SK-N-SH treated with all-trans-retinoic acid at 6 μM for 48 hours (cell line): ENCODE data around the gene PRKG1.

Experiments
- ARNTL ChIP-seq: fragments of 450-650 bp; formaldehyde crosslinking; IDR thresholded peaks from 2 replicates; pipeline ENCODE4 v1.5.0; 2020; ENCODE audit warnings: low read depth, mild to moderate bottlenecking, moderate library complexity, borderline replicate concordance
- BACH2 ChIP-seq: fragments of 250-450 bp; sonication (Bioruptor Pico); IDR thresholded peaks from 2 replicates; pipeline ENCODE4 v1.9.0; 2021; ENCODE audit warnings: mild to moderate bottlenecking, borderline replicate concordance
- ESRRG ChIP-seq: fragments of 250-450 bp; sonication (Bioruptor Pico); IDR thresholded peaks from 2 replicates; pipeline ENCODE4 v1.6.1; 2021; ENCODE audit warnings: mild to moderate bottlenecking
- ISL1 ChIP-seq: fragments of 250-450 bp; sonication (Bioruptor Pico); IDR thresholded peaks from 2 replicates; pipeline ENCODE4 v2.1.2; 2022; ENCODE audit warnings: mild to moderate bottlenecking, moderate library complexity
- OSR1 ChIP-seq: fragments of 250-450 bp; sonication (Bioruptor Pico); IDR thresholded peaks from 2 replicates; pipeline ENCODE4 v1.8.0; 2022; ENCODE audit warnings: moderate library complexity, mild to moderate bottlenecking, inconsistent platforms
- RARB ChIP-seq: fragments of 250-450 bp; sonication (Bioruptor Pico); IDR thresholded peaks from 2 replicates; pipeline ENCODE4 v1.8.0; 2021; ENCODE audit warnings: mild to moderate bottlenecking, moderate library complexity
- ZC3H10 ChIP-seq: fragments of 250-450 bp; sonication (Bioruptor Pico); IDR thresholded peaks from 2 replicates; pipeline ENCODE4 v1.5.1; 2021; ENCODE audit warnings: mild to moderate bottlenecking, moderate library complexity
- ZFP3 ChIP-seq: fragments of 250-450 bp; sonication (Bioruptor Pico); IDR thresholded peaks from 2 replicates; pipeline ENCODE4 v1.5.0; 2020; ENCODE audit warnings: mild to moderate bottlenecking, moderate library complexity
- ZFP30 ChIP-seq: fragments of 450-650 bp; formaldehyde crosslinking; IDR thresholded peaks from 2 replicates; pipeline ENCODE4 v1.5.0; 2022; ENCODE audit warnings: mild to moderate bottlenecking, moderate library complexity
- ZNF565 ChIP-seq: fragments of 450-650 bp; formaldehyde crosslinking; conservative IDR thresholded peaks from 2 replicates; pipeline ENCODE4 v1.5.0; 2020; ENCODE audit warnings: low read depth, mild to moderate bottlenecking, moderate library complexity
- TF ChIP-seq, protein P1 (sequence below): fragments of 250-450 bp; sonication (Bioruptor Pico); IDR thresholded peaks from 2 replicates; pipeline ENCODE4 v1.5.1; 2021; ENCODE audit warnings: mild to moderate bottlenecking, moderate library complexity
- TF ChIP-seq, protein P2 (sequence below): fragments of 250-450 bp; sonication (Bioruptor Pico); IDR thresholded peaks from 2 replicates; pipeline ENCODE4 v1.8.0; 2020; ENCODE audit warnings: mild to moderate bottlenecking, moderate library complexity, borderline replicate concordance
- TF ChIP-seq, protein P3 (sequence below): fragments of 250-450 bp; sonication (Bioruptor Pico); IDR thresholded peaks from 2 replicates; pipeline ENCODE4 v1.5.1; 2020; ENCODE audit warnings: low read depth, mild to moderate bottlenecking, moderate library complexity

- TF ChIP-seq ZNF565 (CRISPR knock-in tag) (no peak), ZC3H10 (CRISPR knock-in tag) (no peak), ARNTL (CRISPR knock-in tag) (no peak), RARB (no peak), ZFP30 (CRISPR knock-in tag) (no peak), ISL1 (no peak), ZFP3 (CRISPR knock-in tag) (no peak), OSR1 (no peak), ESRRG (no peak), BACH2 (CRISPR knock-in tag) (no peak)
- TF ChIP-seq, protein P1, sequence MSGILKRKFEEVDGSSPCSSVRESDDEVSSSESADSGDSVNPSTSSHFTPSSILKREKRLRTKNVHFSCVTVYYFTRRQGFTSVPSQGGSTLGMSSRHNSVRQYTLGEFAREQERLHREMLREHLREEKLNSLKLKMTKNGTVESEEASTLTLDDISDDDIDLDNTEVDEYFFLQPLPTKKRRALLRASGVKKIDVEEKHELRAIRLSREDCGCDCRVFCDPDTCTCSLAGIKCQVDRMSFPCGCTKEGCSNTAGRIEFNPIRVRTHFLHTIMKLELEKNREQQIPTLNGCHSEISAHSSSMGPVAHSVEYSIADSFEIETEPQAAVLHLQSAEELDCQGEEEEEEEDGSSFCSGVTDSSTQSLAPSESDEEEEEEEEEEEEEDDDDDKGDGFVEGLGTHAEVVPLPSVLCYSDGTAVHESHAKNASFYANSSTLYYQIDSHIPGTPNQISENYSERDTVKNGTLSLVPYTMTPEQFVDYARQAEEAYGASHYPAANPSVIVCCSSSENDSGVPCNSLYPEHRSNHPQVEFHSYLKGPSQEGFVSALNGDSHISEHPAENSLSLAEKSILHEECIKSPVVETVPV (CRISPR knock-in tag), result no peak
- TF ChIP-seq, protein P2, sequence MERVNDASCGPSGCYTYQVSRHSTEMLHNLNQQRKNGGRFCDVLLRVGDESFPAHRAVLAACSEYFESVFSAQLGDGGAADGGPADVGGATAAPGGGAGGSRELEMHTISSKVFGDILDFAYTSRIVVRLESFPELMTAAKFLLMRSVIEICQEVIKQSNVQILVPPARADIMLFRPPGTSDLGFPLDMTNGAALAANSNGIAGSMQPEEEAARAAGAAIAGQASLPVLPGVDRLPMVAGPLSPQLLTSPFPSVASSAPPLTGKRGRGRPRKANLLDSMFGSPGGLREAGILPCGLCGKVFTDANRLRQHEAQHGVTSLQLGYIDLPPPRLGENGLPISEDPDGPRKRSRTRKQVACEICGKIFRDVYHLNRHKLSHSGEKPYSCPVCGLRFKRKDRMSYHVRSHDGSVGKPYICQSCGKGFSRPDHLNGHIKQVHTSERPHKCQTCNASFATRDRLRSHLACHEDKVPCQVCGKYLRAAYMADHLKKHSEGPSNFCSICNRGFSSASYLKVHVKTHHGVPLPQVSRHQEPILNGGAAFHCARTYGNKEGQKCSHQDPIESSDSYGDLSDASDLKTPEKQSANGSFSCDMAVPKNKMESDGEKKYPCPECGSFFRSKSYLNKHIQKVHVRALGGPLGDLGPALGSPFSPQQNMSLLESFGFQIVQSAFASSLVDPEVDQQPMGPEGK, result no peak
- TF ChIP-seq, protein P3, sequence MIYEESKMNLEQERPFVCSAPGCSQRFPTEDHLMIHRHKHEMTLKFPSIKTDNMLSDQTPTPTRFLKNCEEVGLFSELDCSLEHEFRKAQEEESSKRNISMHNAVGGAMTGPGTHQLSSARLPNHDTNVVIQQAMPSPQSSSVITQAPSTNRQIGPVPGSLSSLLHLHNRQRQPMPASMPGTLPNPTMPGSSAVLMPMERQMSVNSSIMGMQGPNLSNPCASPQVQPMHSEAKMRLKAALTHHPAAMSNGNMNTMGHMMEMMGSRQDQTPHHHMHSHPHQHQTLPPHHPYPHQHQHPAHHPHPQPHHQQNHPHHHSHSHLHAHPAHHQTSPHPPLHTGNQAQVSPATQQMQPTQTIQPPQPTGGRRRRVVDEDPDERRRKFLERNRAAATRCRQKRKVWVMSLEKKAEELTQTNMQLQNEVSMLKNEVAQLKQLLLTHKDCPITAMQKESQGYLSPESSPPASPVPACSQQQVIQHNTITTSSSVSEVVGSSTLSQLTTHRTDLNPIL, result no peak
Measured at GRCh38 chr10:51892965-51893658, 818.8 kb downstream of the PRKG1 start.
